ENCODE measurements around the gene GPBP1L1. TPM values are rescaled to one million over a fixed set of nuclear protein-coding genes. Genes with fewer than 3 reads are reported as not detected.

GPBP1L1 gene
- total and polyA plus RNA-seq, 2 of the 13 experiments (the other 11 are each of a cell fraction or from before 2014, with no cell fraction given) = 45.9 to 86.1 TPM

GRCh38 chr1:45730780-45731319 is 44.5 kb upstream of the GPBP1L1 start:
- CTCF ChIA-PET (ENCODE audit: low intra/inter-chr PET ratio, low total read pairs) = no interaction called here
- Histone ChIP-seq H3K4me1 (ENCODE audit: insufficient read depth, low read length) (no peaks in the 10 kb centered on the region), H4K20me1 (ENCODE audit: insufficient read depth, low read length) (no peaks in the 10 kb centered on the region), H3K4me2 (ENCODE audit: low read depth, low read length) (no peak overlapping the region), H2AFZ (ENCODE audit: low read length) (no peak overlapping the region), H3K9ac (ENCODE audit: insufficient read depth, low read depth, low read length) (no peak overlapping the region), H3K79me2 (ENCODE audit: insufficient read depth, low read length) (no peaks in the 10 kb centered on the region), H3K27me3 (ENCODE audit: control insufficient read depth in 1 of 2, insufficient read depth in 2 of 2, low read length in 2 of 2) (no peaks in the 10 kb centered on the region), H3K36me3 (replicated peaks in 1 of 2; ENCODE audit: control insufficient read depth in 1 of 2, insufficient read depth in 2 of 2, low read length in 2 of 2) (no peaks in the 10 kb centered on the region; a peak in 2 of 5 replicates), H3K4me3 (replicated peaks in 1 of 3; ENCODE audit: insufficient read depth in 1 of 3, low read depth in 2 of 3, low read length in 3 of 3) (no peak overlapping the region), H3K27ac (ENCODE audit: extremely low read length, insufficient read depth, low read length) (no peak overlapping the region), H3K9me3 (ENCODE audit: low read length) (no peaks in the 10 kb centered on the region)
- FAIRE-seq (no peak), DNase-seq (ENCODE audit: low spot score) (no peak), ATAC-seq (no peak)
- 93% methylated on average over 1 of the region's 1 CpG for WGBS (ENCODE audit: low lambda C conversion rate)
- in situ Hi-C loops (cut with HindIII; ENCODE audit: extremely low pct_ligation_motif_present, low pct_unique_long_range_greater_than_20kb) = no loop called here
- intact Hi-C loops (cut with micrococcal nuclease; ENCODE audit: unreplicated experiment) = no loop called here
- POLR2A ChIA-PET = no interaction called here
- BruUV-seq (replicated peaks) = no TSS peak
- TF ChIP-seq ZBTB25 (CRISPR knock-in tag; IDR thresholded peaks at IDR 0.05) (no peak), DNMT3B (CRISPR knock-in tag; conservative IDR thresholded peaks at IDR 0.05) (no peak), RERE (CRISPR knock-in tag; IDR thresholded peaks at IDR 0.05; ENCODE audit: low read depth) (no peak), GRHL1 (CRISPR knock-in tag; conservative IDR thresholded peaks at IDR 0.05) (no peak), CEBPG (CRISPR knock-in tag; IDR thresholded peaks at IDR 0.05) (no peak), YEATS4 (CRISPR knock-in tag; IDR thresholded peaks at IDR 0.05; ENCODE audit: borderline replicate concordance) (no peak), ZNF784 (CRISPR knock-in tag; IDR thresholded peaks at IDR 0.05; ENCODE audit: borderline replicate concordance) (no peak), ZNF607 (CRISPR knock-in tag; IDR thresholded peaks at IDR 0.05; ENCODE audit: borderline replicate concordance) (no peak), MXD4 (CRISPR knock-in tag; IDR thresholded peaks at IDR 0.05) (no peak), HDAC2 (CRISPR knock-in tag; IDR thresholded peaks at IDR 0.05) (no peak)
